GM12878 (cell line): ENCODE data around the gene AFAP1L2. TPM values are rescaled to one million over a fixed set of nuclear protein-coding genes. Genes with fewer than 3 reads are reported as not detected.

Experiments used
- BCL3 ChIP-seq: IDR thresholded peaks from 2 replicates; pipeline ENCODE4 v1.6.1; 2011; ENCODE audit warnings: borderline replicate concordance, low read depth, mild to moderate bottlenecking, moderate library complexity, low read length; ENCODE audit not compliant: insufficient read depth, poor library complexity, severe bottlenecking
- CHD1 ChIP-seq: IDR thresholded peaks from 2 replicates; pipeline ENCODE4 v1.6.1; 2012; ENCODE audit warnings: low read depth, low read length, improper control_type of control experiment
- FOXM1 ChIP-seq: IDR thresholded peaks from 2 replicates; pipeline ENCODE4 v1.6.1; 2012; ENCODE audit warnings: low read depth, mild to moderate bottlenecking, inconsistent platforms, low read length, moderate library complexity
- HDGF ChIP-seq: fragments of 450-650 bp; IDR thresholded peaks from 2 replicates; pipeline ENCODE4 v1.6.1; 2016; ENCODE audit warnings: antibody characterized with exemption
- NFYB ChIP-seq: IDR thresholded peaks from 2 replicates; pipeline ENCODE4 v1.6.1; 2011; ENCODE audit warnings: low read depth, mild to moderate bottlenecking, low read length, improper control_type of control experiment, moderate library complexity; ENCODE audit not compliant: insufficient read depth
- POLR2AphosphoS2 ChIP-seq: IDR thresholded peaks from 2 replicates; pipeline ENCODE4 v1.6.1; 2011; ENCODE audit warnings: low read depth, mild to moderate bottlenecking, low read length, improper control_type of control experiment, moderate library complexity
- RAD21 ChIP-seq: IDR thresholded peaks from 2 replicates; pipeline ENCODE4 v1.6.1; 2011; ENCODE audit warnings: mild to moderate bottlenecking, low read depth, low read length, moderate library complexity; ENCODE audit not compliant: insufficient read depth
- RB1 ChIP-seq: fragments of 450-650 bp; formaldehyde crosslinking; IDR thresholded peaks from 2 replicates; pipeline ENCODE4 v1.6.1; 2017; ENCODE audit warnings: mild to moderate bottlenecking, borderline replicate concordance
- SREBF2 ChIP-seq: IDR thresholded peaks from 2 replicates; pipeline ENCODE4 v1.6.1; 2012; ENCODE audit warnings: mild to moderate bottlenecking, low read length
- YBX1 ChIP-seq: fragments of 450-650 bp; IDR thresholded peaks from 2 replicates; pipeline ENCODE4 v1.6.1; 2016; ENCODE audit warnings: antibody characterized with exemption
- ZBTB33 ChIP-seq: fragments of 450-650 bp; IDR thresholded peaks from 2 replicates; pipeline ENCODE4 v1.6.1; 2017; ENCODE audit warnings: mild to moderate bottlenecking
- ZNF592 ChIP-seq: fragments of 450-650 bp; IDR thresholded peaks from 2 replicates; pipeline ENCODE4 v1.6.1; 2017; ENCODE audit warnings: mild to moderate bottlenecking, moderate library complexity
- polyA plus RNA-seq, 11 experiments: library from polyadenylated mRNA; depleted of rRNA in 4 of 11; unstranded in 6 of 11; stranded (reverse) in 5 of 11; fragments of >200 nt; fragmentation: Nextera tagmentation in 4 of 11; fragmentation: Illumina TruSeq in 1 of 11; extraction: Ambion mirVana in 4 of 11; extraction: Trizol in 1 of 11; gene quantifications; 1 replicate in 1 of 11; 2 replicates in 10 of 11; pipeline versions ENCODE4 v1.2.1 to v1.2.3, GENCODE V29; 2011 to 2016; ENCODE audit warnings: inconsistent platforms in 2 of 11, missing spikeins in 2 of 11, low read depth in 1 of 11
- total RNA-seq, 4 experiments: library from RNA; depleted of rRNA in 3 of 4; stranded (reverse); fragments of >200 nt in 3 of 4; fragmentation: Illumina TruSeq in 1 of 4; extraction: Trizol in 1 of 4; gene quantifications; 2 replicates each; pipeline versions ENCODE4 v1.2.1 to v1.2.3, GENCODE V29; 2013 to 2021
- TF ChIP-seq, protein P1 (sequence below): fragments of 450-650 bp; formaldehyde crosslinking; IDR thresholded peaks from 2 replicates; pipeline ENCODE4 v1.4.0; 2022; ENCODE audit warnings: mild to moderate bottlenecking, moderate library complexity
- TF ChIP-seq, protein P2 (sequence below): fragments of 450-650 bp; IDR thresholded peaks from 2 replicates; pipeline ENCODE4 v1.6.1; 2017; ENCODE audit warnings: low read depth, mild to moderate bottlenecking, moderate library complexity

AFAP1L2 gene
- total and polyA plus RNA-seq, 10 of the 15 experiments (the other 5 are each of a cell fraction or from before 2014, with no cell fraction given): 0.03 to 4.0 (median 0.34) TPM

GRCh38 chr10:114388275-114388674 lies 16.0 kb downstream of the AFAP1L2 start (continued):
- TF ChIP-seq NFYB (no peak), SREBF2 (no peak), POLR2AphosphoS2 (no peak), CHD1 (no peak), RAD21 (no peak), HDGF (no peak), YBX1 (no peak), BCL3 (no peak), RB1 (no peak), FOXM1 (peak; percentile 82), ZBTB33 (no peak), ZNF592 (no peak)
- TF ChIP-seq, protein P1, sequence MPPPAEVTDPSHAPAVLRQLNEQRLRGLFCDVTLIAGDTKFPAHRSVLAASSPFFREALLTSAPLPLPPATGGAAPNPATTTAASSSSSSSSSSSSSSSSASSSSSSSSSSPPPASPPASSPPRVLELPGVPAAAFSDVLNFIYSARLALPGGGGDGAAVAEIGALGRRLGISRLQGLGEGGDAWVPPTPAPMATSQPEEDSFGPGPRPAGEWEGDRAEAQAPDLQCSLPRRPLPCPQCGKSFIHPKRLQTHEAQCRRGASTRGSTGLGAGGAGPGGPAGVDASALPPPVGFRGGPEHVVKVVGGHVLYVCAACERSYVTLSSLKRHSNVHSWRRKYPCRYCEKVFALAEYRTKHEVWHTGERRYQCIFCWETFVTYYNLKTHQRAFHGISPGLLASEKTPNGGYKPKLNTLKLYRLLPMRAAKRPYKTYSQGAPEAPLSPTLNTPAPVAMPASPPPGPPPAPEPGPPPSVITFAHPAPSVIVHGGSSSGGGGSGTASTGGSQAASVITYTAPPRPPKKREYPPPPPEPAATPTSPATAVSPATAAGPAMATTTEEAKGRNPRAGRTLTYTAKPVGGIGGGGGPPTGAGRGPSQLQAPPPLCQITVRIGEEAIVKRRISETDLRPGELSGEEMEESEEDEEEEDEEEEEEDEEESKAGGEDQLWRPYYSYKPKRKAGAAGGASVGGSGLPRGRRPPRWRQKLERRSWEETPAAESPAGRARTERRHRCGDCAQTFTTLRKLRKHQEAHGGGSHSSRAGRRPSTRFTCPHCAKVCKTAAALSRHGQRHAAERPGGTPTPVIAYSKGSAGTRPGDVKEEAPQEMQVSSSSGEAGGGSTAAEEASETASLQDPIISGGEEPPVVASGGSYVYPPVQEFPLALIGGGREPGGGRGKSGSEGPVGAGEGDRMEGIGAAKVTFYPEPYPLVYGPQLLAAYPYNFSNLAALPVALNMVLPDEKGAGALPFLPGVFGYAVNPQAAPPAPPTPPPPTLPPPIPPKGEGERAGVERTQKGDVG: no peak
- TF ChIP-seq, protein P2, sequence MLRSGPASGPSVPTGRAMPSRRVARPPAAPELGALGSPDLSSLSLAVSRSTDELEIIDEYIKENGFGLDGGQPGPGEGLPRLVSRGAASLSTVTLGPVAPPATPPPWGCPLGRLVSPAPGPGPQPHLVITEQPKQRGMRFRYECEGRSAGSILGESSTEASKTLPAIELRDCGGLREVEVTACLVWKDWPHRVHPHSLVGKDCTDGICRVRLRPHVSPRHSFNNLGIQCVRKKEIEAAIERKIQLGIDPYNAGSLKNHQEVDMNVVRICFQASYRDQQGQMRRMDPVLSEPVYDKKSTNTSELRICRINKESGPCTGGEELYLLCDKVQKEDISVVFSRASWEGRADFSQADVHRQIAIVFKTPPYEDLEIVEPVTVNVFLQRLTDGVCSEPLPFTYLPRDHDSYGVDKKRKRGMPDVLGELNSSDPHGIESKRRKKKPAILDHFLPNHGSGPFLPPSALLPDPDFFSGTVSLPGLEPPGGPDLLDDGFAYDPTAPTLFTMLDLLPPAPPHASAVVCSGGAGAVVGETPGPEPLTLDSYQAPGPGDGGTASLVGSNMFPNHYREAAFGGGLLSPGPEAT: peak; percentile 55; the same call in 1 of the 2 replicates
